ENCODE data around the gene DNPEP. TPM values are rescaled to one million over a fixed set of nuclear protein-coding genes. Genes with fewer than 3 reads are reported as not detected.

Gene DNPEP
- total and polyA plus RNA-seq, 2 experiments from 2014 or later, result 49.2 to 67.9 TPM

GRCh38 chr2:219334076-219334475 lies 53.6 kb downstream of the DNPEP start (continued):
- TF ChIP-seq ZNF114 (CRISPR knock-in tag; IDR thresholded peaks at IDR 0.05) (no peak), CREB1 (CRISPR knock-in tag; IDR thresholded peaks at IDR 0.05; ENCODE audit: low read depth) (no peak), JUNB (IDR thresholded peaks at IDR 0.05; ENCODE audit: unreplicated experiment) (no peak), CTCF (conservative IDR thresholded peaks at IDR 0.05; ENCODE audit: low read depth in 2 of 2) (no peak), REST (IDR thresholded peaks at IDR 0.05; ENCODE audit: unreplicated experiment) (no peak), ZNF331 (CRISPR knock-in tag; IDR thresholded peaks at IDR 0.05; ENCODE audit: low read depth) (no peak)

GRCh38 chr2:219332542-219332941 lies 55.2 kb downstream of the DNPEP start, which contains the start of gene RESP18:
Gene RESP18, minus strand, starts transcription at chr2:219332744.
- peak within 1 kb of the TSS; percentile 57 for H3K4me3 ChIP-seq
- H3K27ac ChIP-seq (ENCODE audit: low read depth), result no peak within 1 kb of the TSS
- no peaks in the 10 kb centered on the region for H3K9me3 Mint-ChIP-seq
- H4K20me1 ChIP-seq (replicated peaks; ENCODE audit: insufficient read depth), result 0 out of 2 replicates have a peak, but pooled peaks cover 4% of the 10 kb centered on the region
- H3K27ac Mint-ChIP-seq, result no peak within 1 kb of the TSS
- H3K36me3 Mint-ChIP-seq (ENCODE audit: low read depth), result no peaks in the 10 kb centered on the region
- peaks cover 3% of the 10 kb centered on the region; the same call in 1 of the 2 replicates for H3K4me1 ChIP-seq (ENCODE audit: insufficient read depth)
- peaks cover 71% of the 10 kb centered on the region for H3K27me3 ChIP-seq (ENCODE audit: insufficient read depth)
- peak within 1 kb of the TSS; percentile 92 for H2AFZ ChIP-seq
- H3K9me2 ChIP-seq (ENCODE audit: insufficient read depth), result no peaks in the 10 kb centered on the region
- H3F3A ChIP-seq (replicated peaks; ENCODE audit: low read depth), result no peaks in the 10 kb centered on the region
- ATAC-seq, result peak; percentile 86
- H3K36me3 ChIP-seq (ENCODE audit: insufficient read depth), result no peaks in the 10 kb centered on the region
- H3K27me3 Mint-ChIP-seq (ENCODE audit: insufficient read depth, low read depth, poor library complexity), result peaks cover 43% of the 10 kb centered on the region
- peak within 1 kb of the TSS; percentile 84 for H3K4me2 ChIP-seq
- H3K4me1 Mint-ChIP-seq, result peaks cover 10% of the 10 kb centered on the region
- peak; percentile 31 for TF ChIP-seq REST (IDR thresholded peaks at IDR 0.05; ENCODE audit: unreplicated experiment)
- TF ChIP-seq ETS1 (IDR thresholded peaks at IDR 0.05), result no peak
- DNase-seq (ENCODE audit: low spot score), result peak; percentile 84
- peak within 1 kb of the TSS; percentile 58 for H3K4me3 Mint-ChIP-seq
- no peaks in the 10 kb centered on the region for H3K79me2 ChIP-seq (replicated peaks; ENCODE audit: insufficient read depth)
